SU-DHL-6 (cell line): Measurements from ENCODE around the gene ZFP3.

Experiments
- CTCF ChIP-seq: fragments of 200-600 bp; sonication (generic); IDR thresholded peaks from one replicate; pipeline ENCODE4 v1.5.1; 2017; ENCODE audit warnings: antibody characterized with exemption, mild to moderate bottlenecking, low read length, moderate library complexity; ENCODE audit not compliant: insufficient read depth, poor library complexity, severe bottlenecking
- EZH2phosphoT487 ChIP-seq: fragments of 200-600 bp; sonication (generic), shearing (Covaris generic); conservative IDR thresholded peaks from 2 replicates; pipeline ENCODE4 v1.6.1; 2018; ENCODE audit warnings: mild to moderate bottlenecking, antibody characterized with exemption, low read length, moderate library complexity, mixed read lengths

- TF ChIP-seq CTCF (no peak), EZH2phosphoT487 (no peak)
Observed at GRCh38 chr17:5120036-5120435, 41.8 kb downstream of the ZFP3 start.
